GM12874 (cell line): ENCODE results near the gene TANGO2.

ENCODE experiments used
- TF ChIP-seq, protein P1 (sequence below): IDR thresholded peaks from 2 replicates; pipeline ENCODE4 v1.5.1; 2011; ENCODE audit warnings: low read depth, mild to moderate bottlenecking, control low read depth, low read length, moderate library complexity; ENCODE audit not compliant: insufficient read depth

The TANGO2 gene

DNA sequence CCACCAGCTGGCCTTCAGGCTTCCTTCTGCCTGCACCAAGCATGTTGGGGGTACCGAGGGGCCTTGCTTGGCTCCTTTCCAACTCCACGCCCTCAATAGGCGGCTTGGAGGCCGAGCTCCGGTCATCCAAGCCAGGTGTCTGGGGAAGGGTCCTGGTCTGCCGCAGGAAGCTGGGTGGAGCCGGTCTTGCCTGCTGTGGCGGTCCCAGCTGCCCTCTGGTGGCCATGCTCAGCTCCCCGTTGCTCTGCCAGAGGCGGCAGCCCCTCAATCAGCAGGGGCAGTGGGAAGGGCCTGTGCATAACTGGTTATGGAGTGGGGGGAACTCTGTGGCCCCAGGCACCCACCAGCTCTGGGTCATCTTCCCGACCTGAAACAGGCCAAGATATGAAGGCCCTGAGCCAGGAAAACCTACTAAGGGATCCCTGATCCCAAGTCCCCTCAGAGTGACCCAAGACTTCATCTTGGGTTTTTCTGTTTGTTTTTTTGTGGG, 7.5 kb upstream of the TANGO2 start:
- TF ChIP-seq, protein P1, sequence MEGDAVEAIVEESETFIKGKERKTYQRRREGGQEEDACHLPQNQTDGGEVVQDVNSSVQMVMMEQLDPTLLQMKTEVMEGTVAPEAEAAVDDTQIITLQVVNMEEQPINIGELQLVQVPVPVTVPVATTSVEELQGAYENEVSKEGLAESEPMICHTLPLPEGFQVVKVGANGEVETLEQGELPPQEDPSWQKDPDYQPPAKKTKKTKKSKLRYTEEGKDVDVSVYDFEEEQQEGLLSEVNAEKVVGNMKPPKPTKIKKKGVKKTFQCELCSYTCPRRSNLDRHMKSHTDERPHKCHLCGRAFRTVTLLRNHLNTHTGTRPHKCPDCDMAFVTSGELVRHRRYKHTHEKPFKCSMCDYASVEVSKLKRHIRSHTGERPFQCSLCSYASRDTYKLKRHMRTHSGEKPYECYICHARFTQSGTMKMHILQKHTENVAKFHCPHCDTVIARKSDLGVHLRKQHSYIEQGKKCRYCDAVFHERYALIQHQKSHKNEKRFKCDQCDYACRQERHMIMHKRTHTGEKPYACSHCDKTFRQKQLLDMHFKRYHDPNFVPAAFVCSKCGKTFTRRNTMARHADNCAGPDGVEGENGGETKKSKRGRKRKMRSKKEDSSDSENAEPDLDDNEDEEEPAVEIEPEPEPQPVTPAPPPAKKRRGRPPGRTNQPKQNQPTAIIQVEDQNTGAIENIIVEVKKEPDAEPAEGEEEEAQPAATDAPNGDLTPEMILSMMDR: peak; percentile 75

DNA sequence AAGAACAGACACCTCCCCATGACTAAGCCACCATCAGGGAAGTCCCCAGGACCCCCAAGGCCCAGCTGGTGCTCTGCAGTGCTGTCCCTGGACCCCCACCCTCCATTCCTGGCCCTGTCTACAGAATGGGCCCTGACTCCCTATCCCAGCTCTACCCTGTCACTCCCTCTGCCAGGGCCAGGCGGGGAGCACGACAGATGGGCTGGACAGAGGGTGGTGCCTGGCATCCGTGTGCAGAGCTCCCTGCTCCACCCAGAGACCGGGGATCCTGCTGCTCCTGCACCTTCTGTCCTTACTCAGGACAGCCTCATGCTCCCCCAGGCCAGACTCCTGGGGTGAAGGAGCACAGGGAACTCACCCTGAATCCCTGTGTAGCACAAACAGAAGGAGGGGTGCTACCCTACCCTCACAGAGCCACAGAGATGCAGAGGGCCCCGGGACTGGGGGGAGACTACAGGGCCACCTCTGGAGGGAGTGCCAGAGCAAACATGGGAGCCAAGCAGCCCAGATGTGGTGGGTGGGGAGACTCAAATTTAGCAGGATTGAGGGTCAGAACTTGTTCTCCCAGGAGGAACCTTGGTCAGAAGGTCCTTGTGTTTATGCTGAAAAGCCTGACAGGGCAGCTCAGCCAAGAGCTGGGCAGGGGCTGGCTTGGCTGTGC, 6.3 kb upstream of the TANGO2 start:
- TF ChIP-seq, protein P1: no peak

DNA sequence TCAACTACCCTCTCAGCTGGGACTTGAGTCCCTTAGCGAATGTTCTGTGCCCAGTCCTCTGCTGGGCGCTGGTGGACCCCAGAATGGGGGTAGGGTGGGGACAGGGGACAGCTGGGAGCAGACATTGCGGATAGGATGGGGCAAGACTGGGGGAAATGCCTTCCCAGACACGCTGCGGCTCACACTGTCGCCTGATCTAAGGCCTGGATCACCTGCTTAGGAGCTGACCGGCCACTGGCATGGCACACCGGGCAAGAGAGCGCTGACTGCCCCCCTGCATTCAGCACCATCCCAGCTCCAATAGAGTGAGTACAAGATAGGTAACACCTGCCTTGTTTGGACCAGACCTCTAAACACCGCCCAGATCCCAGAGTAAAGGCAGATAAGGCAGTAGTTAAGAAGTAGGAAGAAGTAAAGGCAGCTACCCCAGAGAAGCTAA, 5.7 kb upstream of the TANGO2 start:
- TF ChIP-seq, protein P1: no peak

DNA sequence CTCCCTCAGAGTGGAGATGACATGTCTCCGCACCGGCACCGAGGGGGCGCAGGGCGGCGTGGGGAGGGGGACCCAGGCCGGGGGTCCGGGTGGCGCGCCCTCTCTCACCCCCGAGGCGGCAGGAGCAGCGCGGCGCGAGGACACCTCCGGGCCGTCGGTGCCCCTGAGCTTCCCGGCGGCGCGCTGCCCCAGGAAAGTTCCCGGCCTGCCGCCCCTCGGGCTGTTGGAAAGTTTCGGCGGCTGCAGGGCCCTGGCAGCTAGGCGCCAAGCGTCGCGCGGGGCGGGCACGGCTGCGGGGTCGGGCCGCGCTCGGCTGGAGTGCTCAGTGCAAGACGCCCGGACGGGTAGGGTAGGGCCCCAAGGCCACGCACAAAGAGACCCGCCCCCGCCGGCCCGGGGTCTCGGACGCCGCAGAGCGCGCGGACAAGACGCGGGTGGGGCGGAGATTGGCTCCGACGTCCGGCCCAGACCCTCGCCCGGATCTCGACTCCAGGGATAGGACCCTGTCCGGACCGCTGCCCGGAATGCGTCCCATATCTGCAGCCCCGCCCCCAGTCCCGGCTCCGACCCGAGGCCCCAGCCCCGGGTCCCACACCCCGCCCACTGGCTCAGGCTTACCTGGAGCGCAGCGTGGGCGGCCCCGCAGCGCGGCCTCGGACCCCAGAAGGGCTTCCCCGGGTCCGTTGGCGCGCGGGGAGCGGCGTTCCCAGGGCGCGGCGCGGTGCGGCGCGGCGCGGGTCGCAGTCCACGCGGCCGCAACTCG, 4.8 kb upstream of the TANGO2 start:
- TF ChIP-seq, protein P1: no peak

DNA sequence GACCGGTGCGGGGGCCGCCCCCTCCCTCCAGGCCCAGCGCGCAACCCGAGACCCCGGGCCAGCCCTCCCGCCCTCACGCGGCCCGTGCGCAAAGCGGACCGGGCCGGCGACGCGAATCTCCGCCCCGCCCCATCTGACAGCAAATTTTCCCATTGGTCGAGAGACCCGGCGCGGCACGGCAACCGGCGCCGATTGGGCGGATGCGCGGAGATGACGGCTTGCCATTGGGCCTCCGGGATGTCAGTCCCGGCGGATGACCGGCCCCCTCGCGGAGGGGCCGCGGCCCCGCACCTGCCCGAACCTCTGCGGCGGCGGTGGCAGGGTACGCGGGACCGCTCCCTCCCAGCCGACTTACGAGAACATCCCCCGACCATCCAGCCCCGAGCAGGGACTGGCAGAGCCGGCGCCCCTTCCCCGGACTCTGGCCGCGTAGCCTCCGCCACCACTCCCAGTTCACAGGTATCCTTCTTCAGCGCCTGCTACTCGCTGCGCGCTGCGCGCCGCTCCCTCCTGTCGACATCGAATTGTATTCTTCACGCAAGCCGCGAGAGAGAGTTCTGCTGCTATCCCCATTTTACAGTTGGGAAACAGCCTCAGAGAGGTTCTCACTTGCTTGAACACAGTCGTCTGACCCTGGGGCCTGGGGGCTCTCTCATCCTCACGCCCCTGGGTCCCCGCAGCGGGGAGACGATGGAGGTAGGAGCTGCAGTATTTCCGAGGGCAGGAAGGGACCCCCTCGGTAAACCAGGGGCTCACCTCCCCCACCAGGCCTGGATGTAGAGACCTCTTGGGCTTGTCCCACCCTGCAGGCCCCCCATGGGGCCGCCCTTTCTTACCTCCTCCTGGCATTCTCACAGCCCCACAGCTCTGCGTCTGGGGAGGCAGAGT, 3.9 kb upstream of the TANGO2 start, which contains the start of gene ARVCF:
Gene ARVCF (minus strand): TSS at position 90 of the 888 bp plus-strand sequence. CDS start 26,029 bp downstream, outside the sequence.
- TF ChIP-seq, protein P1: peak; percentile 20; the same call in 1 of the 2 replicates

DNA sequence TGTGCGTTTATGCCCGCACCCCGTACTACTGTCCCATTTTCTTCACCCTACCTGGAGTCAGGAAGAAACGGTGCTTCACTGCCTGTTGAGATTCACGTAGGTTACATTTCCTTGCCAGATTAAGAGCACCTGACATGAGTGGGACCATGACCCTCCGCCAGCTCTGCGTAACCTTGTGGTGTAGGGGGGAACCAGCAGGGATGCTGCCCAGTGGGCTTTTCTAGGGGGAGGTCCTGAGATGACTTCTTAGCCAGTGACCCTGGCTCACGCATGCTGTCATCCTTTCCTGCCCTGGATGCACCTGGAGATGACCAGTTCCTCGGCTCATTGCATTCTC, 3.3 kb upstream of the TANGO2 start:
- TF ChIP-seq, protein P1: no peak

DNA sequence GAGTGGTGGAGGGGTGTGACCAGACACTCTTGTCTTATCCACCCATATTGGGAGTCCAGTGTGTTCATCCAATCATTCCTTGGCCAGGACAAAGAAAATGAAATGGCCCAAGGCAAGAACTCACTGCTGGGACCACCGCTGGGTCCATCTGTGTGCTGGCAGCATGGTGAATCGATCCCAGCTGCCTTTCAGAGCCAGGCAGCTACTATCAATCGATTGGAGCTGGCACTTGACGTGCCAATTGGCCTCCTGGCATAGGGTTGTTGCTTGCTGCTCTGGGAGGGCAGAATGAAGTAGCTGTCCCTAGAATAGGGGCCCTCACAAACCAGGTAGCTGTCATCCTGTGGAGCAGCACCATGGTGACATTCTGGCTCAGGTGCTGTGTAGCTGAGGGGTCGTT, 2.9 kb upstream of the TANGO2 start:
- TF ChIP-seq, protein P1: no peak
